ENCODE results near the gene KTN1. TPM values are rescaled to one million over a fixed set of nuclear protein-coding genes. Genes with fewer than 3 reads are reported as not detected.

The KTN1 gene
- total and polyA plus RNA-seq, 4 donors: 57.1 to 152 (median 80.5) TPM

- H3K36me3 ChIP-seq (ENCODE audit: control insufficient read depth in 4 of 4, insufficient read depth in 4 of 4, low read length in 4 of 4): peaks cover 4 to 29% (median 16%) of the 10 kb centered on the region in 4 donors
- no peak for TF ChIP-seq CTCF (IDR thresholded peaks at IDR 0.05; ENCODE audit: control extremely low read depth, extremely low read depth)
- no peak overlapping the region for H3K27ac ChIP-seq (ENCODE audit: low read depth in 1 of 2, low read length in 1 of 2)
Measured at GRCh38 chr14:55641290-55641689, 61.3 kb downstream of the KTN1 start.

GRCh38 chr14:55641954-55642353 is 61.9 kb downstream of the KTN1 start:
- peaks cover 0 to 4% (median 0%) of the 10 kb centered on the region in 5 donors for H3K4me1 ChIP-seq (ENCODE audit: control insufficient read depth in 5 of 5, insufficient read depth in 5 of 5, low read length in 5 of 5)
- no peak overlapping the region for H3K27ac ChIP-seq (ENCODE audit: low read depth in 1 of 2, low read length in 1 of 2)
- ATAC-seq (ENCODE audit: insufficient read depth, low FRiP score): no peak
- peaks cover 4 to 25% (median 11%) of the 10 kb centered on the region in 4 donors for H3K36me3 ChIP-seq (ENCODE audit: control insufficient read depth in 4 of 4, insufficient read depth in 4 of 4, low read length in 4 of 4)
- no peaks in the 10 kb centered on the region for H3K27me3 ChIP-seq (ENCODE audit: control insufficient read depth in 3 of 3, insufficient read depth in 3 of 3, low read length in 2 of 3)
- no peak for DNase-seq
- no peaks in the 10 kb centered on the region for H3K9me3 ChIP-seq (ENCODE audit: control insufficient read depth in 4 of 4, insufficient read depth in 3 of 4, low read length in 3 of 4)
- H3K9ac ChIP-seq (ENCODE audit: insufficient read depth in 1 of 2, low read length in 2 of 2): no peak overlapping the region
- H3K4me3 ChIP-seq: no peak overlapping the region
- no peak for TF ChIP-seq CTCF (IDR thresholded peaks at IDR 0.05; ENCODE audit: control extremely low read depth, extremely low read depth)

More at GRCh38 chr14:55641290-55641689, 61.3 kb downstream of the KTN1 start:
- DNase-seq (no peak), ATAC-seq (ENCODE audit: insufficient read depth, low FRiP score) (no peak)
- Histone ChIP-seq H3K4me3 (no peak overlapping the region), H3K9ac (ENCODE audit: insufficient read depth in 1 of 2, low read length in 2 of 2) (no peak overlapping the region), H3K9me3 (ENCODE audit: control insufficient read depth in 4 of 4, insufficient read depth in 3 of 4, low read length in 3 of 4) (no peaks in the 10 kb centered on the region), H3K27me3 (ENCODE audit: control insufficient read depth in 3 of 3, insufficient read depth in 3 of 3, low read length in 2 of 3) (no peaks in the 10 kb centered on the region), H3K4me1 (ENCODE audit: control insufficient read depth in 5 of 5, insufficient read depth in 5 of 5, low read length in 5 of 5) (peaks cover 0 to 4% (median 0%) of the 10 kb centered on the region in 5 donors)

DNA sequence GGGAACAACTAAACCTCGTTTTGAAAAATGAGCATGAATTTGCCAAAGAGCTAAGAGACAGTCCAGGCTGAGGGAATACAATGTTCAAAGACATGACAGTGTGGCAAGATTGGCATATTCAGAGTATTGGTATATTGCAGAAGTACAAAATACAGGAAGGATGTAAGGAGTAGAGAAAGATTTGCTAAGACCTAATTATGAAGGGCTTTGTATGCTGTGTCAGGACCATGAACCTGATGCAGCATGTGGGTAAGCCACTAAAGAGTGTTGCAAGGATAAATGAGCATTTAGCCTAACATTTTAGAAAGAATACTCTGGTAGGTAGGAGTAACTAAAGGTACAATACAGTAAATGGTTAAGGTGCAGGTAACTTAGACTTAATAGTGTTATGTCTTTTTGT is 65.1 kb downstream of the KTN1 start:
- no peak for ATAC-seq (ENCODE audit: insufficient read depth, low FRiP score)
- H3K9me3 ChIP-seq (ENCODE audit: control insufficient read depth in 4 of 4, insufficient read depth in 3 of 4, low read length in 3 of 4): no peaks in the 10 kb centered on the region
- no peak overlapping the region for H3K9ac ChIP-seq (ENCODE audit: insufficient read depth in 1 of 2, low read length in 2 of 2)
- no peak for TF ChIP-seq CTCF (IDR thresholded peaks at IDR 0.05; ENCODE audit: control extremely low read depth, extremely low read depth)
- H3K36me3 ChIP-seq (ENCODE audit: control insufficient read depth in 4 of 4, insufficient read depth in 4 of 4, low read length in 4 of 4): peaks cover 7 to 29% (median 13%) of the 10 kb centered on the region in 4 donors
- H3K4me1 ChIP-seq (ENCODE audit: control insufficient read depth in 5 of 5, insufficient read depth in 5 of 5, low read length in 5 of 5): peaks cover 0 to 4% (median 0%) of the 10 kb centered on the region in 5 donors
- no peak overlapping the region for H3K4me3 ChIP-seq
- 69 to 78% methylated on average over 1 of the region's 1 CpG for WGBS, 2 donors
- DNase-seq: no peak
- no peaks in the 10 kb centered on the region for H3K27me3 ChIP-seq (ENCODE audit: control insufficient read depth in 3 of 3, insufficient read depth in 3 of 3, low read length in 2 of 3)
- H3K27ac ChIP-seq (ENCODE audit: low read depth in 1 of 2, low read length in 1 of 2): no peak overlapping the region
